GM12873 (cell line): ENCODE data around the gene GABARAP.

ENCODE experiments used
- CTCF ChIP-seq: IDR thresholded peaks from 2 replicates; pipeline ENCODE4 v1.5.1; 2012; ENCODE audit warnings: low read depth, mild to moderate bottlenecking, moderate library complexity, low read length, control low read depth; ENCODE audit not compliant: insufficient read depth; ENCODE audit errors: missing control alignments

Gene GABARAP

GRCh38 chr17:7282752-7283321 is 40.6 kb upstream of the GABARAP start:
- peak; percentile 30 for TF ChIP-seq CTCF

GRCh38 chr17:7281953-7282751 is 39.9 kb upstream of the GABARAP start:
- no peak for TF ChIP-seq CTCF

- TF ChIP-seq CTCF, result no peak
Observed at GRCh38 chr17:7281074-7281952, 39.1 kb upstream of the GABARAP start, which contains the start of gene SLC2A4. Gene SLC2A4, plus strand, starts transcription at chr17:7281718. Its CDS starts 217 bp downstream, at chr17:7281935.

GRCh38 chr17:7280519-7281073 is 38.3 kb upstream of the GABARAP start:
- peak; percentile 99 for TF ChIP-seq CTCF

GRCh38 chr17:7279448-7279847 is 37.2 kb upstream of the GABARAP start:
- no peak for TF ChIP-seq CTCF

- TF ChIP-seq CTCF, result no peak
Observed at GRCh38 chr17:7266784-7267183, 24.5 kb upstream of the GABARAP start.

- no peak for TF ChIP-seq CTCF
Observed at GRCh38 chr17:7263801-7264078, 21.5 kb upstream of the GABARAP start.
